HepG2 (cell line): ENCODE measurements around the gene ZNF627. TPM values are rescaled to one million over a fixed set of nuclear protein-coding genes. Genes with fewer than 3 reads are reported as not detected.

Source experiments
- KDM1A ChIP-seq: IDR thresholded peaks from 2 replicates; pipeline ENCODE4 v1.6.1; 2016; ENCODE audit warnings: missing compliant biosample characterization
- MAFG ChIP-seq: sonication (generic); formaldehyde crosslinking; IDR thresholded peaks from 2 replicates; pipeline ENCODE4 v1.5.1; 2020; ENCODE audit warnings: mild to moderate bottlenecking, missing genetic modification reagents
- PHF20 ChIP-seq: sonication (generic); formaldehyde crosslinking; IDR thresholded peaks from 2 replicates; pipeline ENCODE4 v1.5.0; 2020; ENCODE audit warnings: mild to moderate bottlenecking, missing genetic modification reagents
- PHF8 ChIP-seq: sonication (generic); formaldehyde crosslinking; IDR thresholded peaks from 2 replicates; pipeline ENCODE4 v1.5.0; 2020; ENCODE audit warnings: missing genetic modification reagents
- PRMT3 ChIP-seq: sonication (generic); formaldehyde crosslinking; IDR thresholded peaks from 2 replicates; pipeline ENCODE4 v1.8.1; 2022; ENCODE audit warnings: low read depth, mild to moderate bottlenecking, moderate library complexity, missing genetic modification reagents, borderline replicate concordance
- RXRB ChIP-seq: IDR thresholded peaks from 2 replicates; pipeline ENCODE4 v1.6.1; 2016; ENCODE audit warnings: borderline replicate concordance, missing genetic modification reagents, missing compliant biosample characterization
- SAFB2 ChIP-seq: sonication (generic); formaldehyde crosslinking; IDR thresholded peaks from 2 replicates; pipeline ENCODE4 v1.5.1; 2020; ENCODE audit warnings: missing genetic modification reagents, low read depth, mild to moderate bottlenecking, borderline replicate concordance
- SMC3 ChIP-seq: IDR thresholded peaks from 2 replicates; pipeline ENCODE4 v1.6.1; 2011; ENCODE audit warnings: low read length, improper control_type of control experiment
- TAF1 ChIP-seq: sonication (generic); formaldehyde crosslinking; IDR thresholded peaks from 2 replicates; pipeline ENCODE4 v1.4.0; 2020; ENCODE audit warnings: missing genetic modification reagents
- TCF12 ChIP-seq, 2 experiments: fragments of 450-650 bp in 1 of 2; sonication (generic) in 1 of 2; formaldehyde crosslinking in 1 of 2; IDR thresholded peaks; 2 replicates each; pipeline versions ENCODE4 v1.6.1 to v1.8.0; 2017 to 2022; ENCODE audit warnings: antibody characterized with exemption in 1 of 2, mild to moderate bottlenecking in 1 of 2, missing genetic modification reagents in 1 of 2, moderate library complexity in 1 of 2
- ZNF274 ChIP-seq: sonication (generic); formaldehyde crosslinking; IDR thresholded peaks from 2 replicates; pipeline ENCODE4 v1.5.1; 2020; ENCODE audit warnings: mild to moderate bottlenecking, missing genetic modification reagents
- ZNF431 ChIP-seq: sonication (generic); formaldehyde crosslinking; IDR thresholded peaks from 2 replicates; pipeline ENCODE4 v1.9.0; 2022; ENCODE audit warnings: missing genetic modification reagents, low read depth, mild to moderate bottlenecking, borderline replicate concordance
- ZNF468 ChIP-seq: sonication (generic); formaldehyde crosslinking; IDR thresholded peaks from 2 replicates; pipeline ENCODE4 v1.8.0; 2022; ENCODE audit warnings: mild to moderate bottlenecking, moderate library complexity, missing genetic modification reagents
- ZNF496 ChIP-seq: sonication (generic); formaldehyde crosslinking; IDR thresholded peaks from 2 replicates; pipeline ENCODE4 v1.8.1; 2023; ENCODE audit warnings: mild to moderate bottlenecking, moderate library complexity, missing genetic modification reagents; ENCODE audit not compliant: insufficient replicate concordance
- ZNF572 ChIP-seq: sonication (generic); formaldehyde crosslinking; IDR thresholded peaks from 2 replicates; pipeline ENCODE4 v1.5.1; 2020; ENCODE audit warnings: mild to moderate bottlenecking, missing genetic modification reagents
- ZNF670 ChIP-seq: sonication (generic); formaldehyde crosslinking; IDR thresholded peaks from 2 replicates; pipeline ENCODE4 v1.8.0; 2022; ENCODE audit warnings: mild to moderate bottlenecking, missing genetic modification reagents, borderline replicate concordance
- ZNF781 ChIP-seq: sonication (generic); formaldehyde crosslinking; IDR thresholded peaks from 2 replicates; pipeline ENCODE4 v1.5.1; 2020; ENCODE audit warnings: borderline replicate concordance, mild to moderate bottlenecking, missing genetic modification reagents; ENCODE audit errors: not compliant biosample characterization
- polyA plus RNA-seq, 8 experiments: library from polyadenylated mRNA; depleted of rRNA in 3 of 8; stranded (reverse) in 7 of 8; unstranded in 1 of 8; fragments of >200 nt; fragmentation: Illumina TruSeq in 4 of 8; extraction: Trizol in 4 of 8; gene quantifications; 2 replicates each; pipeline versions ENCODE4 v1.2.1 to v1.2.3, GENCODE V29; 2011 to 2016; ENCODE audit warnings: low read depth in 4 of 8, missing spikeins in 1 of 8, mixed read lengths in 1 of 8; ENCODE audit not compliant: insufficient read depth in 1 of 8
- total RNA-seq, 5 experiments: library from RNA; depleted of rRNA; stranded (reverse); fragments of >200 nt; fragmentation: Illumina TruSeq; extraction: Trizol; gene quantifications; 2 replicates each; pipeline ENCODE4 v1.2.3, GENCODE V29; 2016; ENCODE audit warnings: low read depth in 1 of 5
- TF ChIP-seq, protein P1 (sequence below): sonication (generic); formaldehyde crosslinking; IDR thresholded peaks from 2 replicates; pipeline ENCODE4 v1.8.1; 2023; ENCODE audit warnings: mild to moderate bottlenecking, inconsistent platforms, moderate library complexity, missing genetic modification reagents, borderline replicate concordance
- TF ChIP-seq, protein P2 (sequence below): sonication (generic); formaldehyde crosslinking; IDR thresholded peaks from 2 replicates; pipeline ENCODE4 v1.9.0; 2021; ENCODE audit warnings: missing genetic modification reagents, mild to moderate bottlenecking, borderline replicate concordance

The ZNF627 gene
- total and polyA plus RNA-seq, 2 of the 13 experiments (the other 11 are each of a cell fraction or from before 2014, with no cell fraction given) = 4.2 to 12.7 TPM

DNA sequence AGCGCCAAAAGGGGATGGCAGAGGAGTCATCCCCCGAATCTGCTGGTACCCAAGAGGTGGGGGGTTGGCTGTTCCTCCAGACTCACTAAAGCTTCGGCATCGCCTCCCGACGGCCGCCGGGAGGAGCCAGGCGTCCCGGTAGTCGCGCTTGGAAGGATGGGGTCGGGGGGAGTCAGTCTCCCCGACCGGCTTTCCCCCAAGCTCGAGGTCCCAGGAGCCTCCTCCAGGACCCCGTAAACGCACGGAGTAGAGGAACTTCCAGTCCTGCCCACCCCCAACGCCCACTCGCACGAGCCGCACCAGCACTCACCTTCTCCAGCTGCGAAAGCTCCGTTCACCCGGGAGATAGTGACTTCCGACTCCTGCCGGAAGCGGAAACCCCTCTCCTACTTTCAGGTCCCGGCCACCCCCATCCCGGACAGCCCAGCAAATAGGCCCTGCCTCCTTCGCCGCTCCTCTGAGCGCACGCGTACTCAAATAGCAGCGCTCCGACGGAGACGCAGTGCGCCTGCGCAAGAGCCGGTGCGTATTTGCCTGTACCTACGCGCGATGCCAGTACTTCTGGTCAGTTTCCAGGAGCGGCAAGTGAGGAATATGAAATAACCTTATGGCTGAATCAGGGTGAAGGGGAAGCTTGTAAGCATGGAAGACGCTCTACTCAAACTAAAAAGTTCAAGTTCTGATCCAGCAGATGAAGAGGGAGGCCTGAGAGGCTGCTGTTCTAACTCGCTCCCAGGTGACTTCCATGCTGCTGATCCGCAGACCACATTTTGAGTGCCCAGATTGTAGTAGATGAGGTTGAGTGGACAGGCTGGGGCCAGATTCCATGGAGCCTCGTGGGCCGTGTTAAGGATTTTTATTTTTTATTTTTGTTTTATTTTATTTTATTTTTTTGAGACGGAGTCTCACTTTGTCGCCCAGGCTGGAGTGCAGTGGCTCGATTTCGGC is 38.1 kb upstream of the ZNF627 start, which contains the start of gene ELOF1 (continued):
- TF ChIP-seq TAF1 (CRISPR knock-in tag) (peak; percentile 73), PRMT3 (CRISPR knock-in tag) (no peak), SMC3 (no peak), TCF12 (IDR thresholded peaks at IDR 0.05) (no peak), TCF12 (CRISPR knock-in tag; IDR thresholded peaks at IDR 0.05) (no peak), ZNF431 (CRISPR knock-in tag) (no peak), SAFB2 (CRISPR knock-in tag) (0 out of 2 replicates have a peak, but pooled peaks have one; percentile 57), RXRB (peak; percentile 23; the same call in 1 of the 2 replicates), ZNF670 (CRISPR knock-in tag) (no peak), MAFG (CRISPR knock-in tag) (no peak), ZNF496 (CRISPR knock-in tag) (no peak), KDM1A (CRISPR knock-in tag) (no peak), ZNF781 (CRISPR knock-in tag) (peak; percentile 92), PHF8 (CRISPR knock-in tag) (peak; percentile 88), ZNF468 (CRISPR knock-in tag) (no peak), ZNF572 (0 out of 2 replicates have a peak, but pooled peaks have one; percentile 60), PHF20 (CRISPR knock-in tag) (peak; percentile 91), ZNF274 (CRISPR knock-in tag) (0 out of 2 replicates have a peak, but pooled peaks have one; percentile 47)
- TF ChIP-seq, protein P1, sequence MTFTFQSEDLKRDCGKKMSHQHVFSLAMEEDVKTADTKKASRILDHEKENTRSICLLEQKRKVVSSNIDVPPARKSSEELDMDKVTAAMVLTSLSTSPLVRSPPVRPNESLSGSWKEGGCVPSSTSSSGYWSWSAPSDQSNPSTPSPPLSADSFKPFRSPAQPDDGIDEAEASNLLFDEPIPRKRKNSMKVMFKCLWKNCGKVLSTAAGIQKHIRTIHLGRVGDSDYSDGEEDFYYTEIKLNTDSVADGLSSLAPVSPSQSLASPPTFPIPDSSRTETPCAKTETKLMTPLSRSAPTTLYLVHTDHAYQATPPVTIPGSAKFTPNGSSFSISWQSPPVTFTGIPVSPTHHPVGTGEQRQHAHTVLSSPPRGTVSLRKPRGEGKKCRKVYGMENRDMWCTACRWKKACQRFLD = peak; percentile 59; the same call in 1 of the 2 replicates
- TF ChIP-seq, protein P2, sequence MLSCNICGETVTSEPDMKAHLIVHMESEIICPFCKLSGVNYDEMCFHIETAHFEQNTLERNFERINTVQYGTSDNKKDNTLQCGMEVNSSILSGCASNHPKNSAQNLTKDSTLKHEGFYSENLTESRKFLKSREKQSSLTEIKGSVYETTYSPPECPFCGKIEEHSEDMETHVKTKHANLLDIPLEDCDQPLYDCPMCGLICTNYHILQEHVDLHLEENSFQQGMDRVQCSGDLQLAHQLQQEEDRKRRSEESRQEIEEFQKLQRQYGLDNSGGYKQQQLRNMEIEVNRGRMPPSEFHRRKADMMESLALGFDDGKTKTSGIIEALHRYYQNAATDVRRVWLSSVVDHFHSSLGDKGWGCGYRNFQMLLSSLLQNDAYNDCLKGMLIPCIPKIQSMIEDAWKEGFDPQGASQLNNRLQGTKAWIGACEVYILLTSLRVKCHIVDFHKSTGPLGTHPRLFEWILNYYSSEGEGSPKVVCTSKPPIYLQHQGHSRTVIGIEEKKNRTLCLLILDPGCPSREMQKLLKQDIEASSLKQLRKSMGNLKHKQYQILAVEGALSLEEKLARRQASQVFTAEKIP (CRISPR knock-in tag) = no peak
